Activated naive CD4-positive, alpha-beta T cell treated with anti-CD3 and anti-CD28 coated beads, Interleukin-2, amount 50 U/mL, for 24 hours (primary cell): ENCODE results near the gene NEO1.

ENCODE experiments used
- H3K27ac Mint-ChIP-seq: one replicate; pipeline ENCODE4 v1.8.0; 2021; ENCODE audit warnings: mild to moderate bottlenecking, mixed read lengths
- H3K27me3 Mint-ChIP-seq: one replicate; pipeline ENCODE4 v1.8.0; 2021; ENCODE audit warnings: mixed read lengths
- H3K36me3 Mint-ChIP-seq: one replicate; pipeline ENCODE4 v1.8.0; 2021; ENCODE audit warnings: mixed read lengths
- H3K4me1 Mint-ChIP-seq: one replicate; pipeline ENCODE4 v1.8.0; 2021; ENCODE audit warnings: mixed read lengths
- H3K4me3 Mint-ChIP-seq: one replicate; pipeline ENCODE4 v1.8.0; 2021; ENCODE audit warnings: mild to moderate bottlenecking, mixed read lengths
- H3K9me3 Mint-ChIP-seq: one replicate; pipeline ENCODE4 v1.8.0; 2021; ENCODE audit warnings: mixed read lengths

NEO1 gene, protein sequence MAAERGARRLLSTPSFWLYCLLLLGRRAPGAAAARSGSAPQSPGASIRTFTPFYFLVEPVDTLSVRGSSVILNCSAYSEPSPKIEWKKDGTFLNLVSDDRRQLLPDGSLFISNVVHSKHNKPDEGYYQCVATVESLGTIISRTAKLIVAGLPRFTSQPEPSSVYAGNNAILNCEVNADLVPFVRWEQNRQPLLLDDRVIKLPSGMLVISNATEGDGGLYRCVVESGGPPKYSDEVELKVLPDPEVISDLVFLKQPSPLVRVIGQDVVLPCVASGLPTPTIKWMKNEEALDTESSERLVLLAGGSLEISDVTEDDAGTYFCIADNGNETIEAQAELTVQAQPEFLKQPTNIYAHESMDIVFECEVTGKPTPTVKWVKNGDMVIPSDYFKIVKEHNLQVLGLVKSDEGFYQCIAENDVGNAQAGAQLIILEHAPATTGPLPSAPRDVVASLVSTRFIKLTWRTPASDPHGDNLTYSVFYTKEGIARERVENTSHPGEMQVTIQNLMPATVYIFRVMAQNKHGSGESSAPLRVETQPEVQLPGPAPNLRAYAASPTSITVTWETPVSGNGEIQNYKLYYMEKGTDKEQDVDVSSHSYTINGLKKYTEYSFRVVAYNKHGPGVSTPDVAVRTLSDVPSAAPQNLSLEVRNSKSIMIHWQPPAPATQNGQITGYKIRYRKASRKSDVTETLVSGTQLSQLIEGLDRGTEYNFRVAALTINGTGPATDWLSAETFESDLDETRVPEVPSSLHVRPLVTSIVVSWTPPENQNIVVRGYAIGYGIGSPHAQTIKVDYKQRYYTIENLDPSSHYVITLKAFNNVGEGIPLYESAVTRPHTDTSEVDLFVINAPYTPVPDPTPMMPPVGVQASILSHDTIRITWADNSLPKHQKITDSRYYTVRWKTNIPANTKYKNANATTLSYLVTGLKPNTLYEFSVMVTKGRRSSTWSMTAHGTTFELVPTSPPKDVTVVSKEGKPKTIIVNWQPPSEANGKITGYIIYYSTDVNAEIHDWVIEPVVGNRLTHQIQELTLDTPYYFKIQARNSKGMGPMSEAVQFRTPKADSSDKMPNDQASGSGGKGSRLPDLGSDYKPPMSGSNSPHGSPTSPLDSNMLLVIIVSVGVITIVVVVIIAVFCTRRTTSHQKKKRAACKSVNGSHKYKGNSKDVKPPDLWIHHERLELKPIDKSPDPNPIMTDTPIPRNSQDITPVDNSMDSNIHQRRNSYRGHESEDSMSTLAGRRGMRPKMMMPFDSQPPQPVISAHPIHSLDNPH (N-terminal part only)

DNA sequence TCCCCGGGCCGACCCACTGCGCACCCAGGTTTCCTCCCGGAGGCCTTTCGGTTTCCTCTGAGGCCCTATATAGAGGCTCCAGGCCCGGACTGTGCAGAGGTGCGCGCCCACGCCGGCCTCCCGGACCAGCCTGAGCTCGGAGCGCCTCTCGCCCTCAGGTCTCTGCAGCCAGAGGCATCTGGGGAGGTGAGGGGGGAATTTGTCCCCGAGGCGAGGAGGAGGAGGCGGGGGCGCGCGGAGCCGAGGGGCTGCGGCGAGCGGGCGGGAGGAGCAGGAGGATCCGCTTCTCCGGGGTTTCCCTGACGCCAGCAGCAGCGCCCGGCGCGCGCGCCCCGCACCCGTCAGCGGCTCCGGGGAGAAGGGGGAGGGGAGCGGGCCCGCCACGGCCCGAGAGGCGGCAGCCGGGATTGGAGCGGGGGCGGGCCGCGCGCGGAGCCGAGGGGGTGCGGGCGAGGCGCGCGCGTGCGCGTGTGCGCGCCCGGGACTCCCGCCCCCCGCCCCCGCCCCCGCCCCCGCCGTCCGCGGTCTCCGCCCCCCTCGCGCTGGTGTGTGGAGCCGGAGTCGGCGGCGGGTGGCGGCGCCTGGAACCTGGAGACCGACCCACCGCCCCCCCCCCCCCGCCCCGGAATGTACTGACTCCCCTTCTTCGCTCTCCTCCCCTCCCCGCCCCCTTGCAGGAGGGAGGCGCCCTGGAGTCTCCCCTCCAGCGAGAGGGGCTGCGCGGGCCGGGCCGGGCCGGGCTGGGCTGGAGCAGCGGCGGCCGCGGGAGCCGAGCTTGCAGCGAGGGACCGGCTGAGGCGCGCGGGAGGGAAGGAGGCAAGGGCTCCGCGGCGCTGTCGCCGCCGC is at the start of gene NEO1:
Gene NEO1, plus strand, starts transcription at position 657 of the 846 bp plus-strand sequence. CDS start 213 bp downstream, outside the sequence.
- Mint-ChIP-seq H3K4me3 (peak within 1 kb of the TSS; percentile 90), H3K36me3 (no peaks in the 10 kb centered on the region), H3K4me1 (peaks cover 10% of the 10 kb centered on the region), H3K27me3 (no peaks in the 10 kb centered on the region), H3K27ac (peak within 1 kb of the TSS; percentile 63), H3K9me3 (no peaks in the 10 kb centered on the region)

DNA sequence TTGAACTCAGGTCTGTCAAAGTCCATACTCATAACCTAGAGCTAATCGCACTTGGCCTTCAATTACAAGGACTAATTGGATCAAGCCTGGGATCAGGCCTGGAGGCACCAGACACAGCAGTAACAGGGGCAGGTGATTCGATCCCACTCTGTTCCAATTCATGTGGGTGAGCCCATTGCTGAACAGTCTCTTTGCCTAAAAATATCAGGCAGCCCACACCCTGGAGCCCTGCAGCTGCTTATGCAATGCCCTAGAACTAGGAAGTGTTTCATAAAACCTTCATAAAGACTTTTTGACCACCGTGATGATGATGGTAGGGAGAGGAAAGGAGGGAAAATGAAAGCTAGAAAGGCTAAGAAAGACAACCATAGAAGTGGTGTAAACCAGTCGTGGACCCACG is 47.8 kb upstream of the NEO1 start:
- H3K27me3 Mint-ChIP-seq: peaks cover 10% of the 10 kb centered on the region
- H3K9me3 Mint-ChIP-seq: no peaks in the 10 kb centered on the region
- H3K27ac Mint-ChIP-seq: no peak overlapping the region
- no peaks in the 10 kb centered on the region for H3K4me1 Mint-ChIP-seq
- H3K4me3 Mint-ChIP-seq: no peak overlapping the region
- no peaks in the 10 kb centered on the region for H3K36me3 Mint-ChIP-seq

DNA sequence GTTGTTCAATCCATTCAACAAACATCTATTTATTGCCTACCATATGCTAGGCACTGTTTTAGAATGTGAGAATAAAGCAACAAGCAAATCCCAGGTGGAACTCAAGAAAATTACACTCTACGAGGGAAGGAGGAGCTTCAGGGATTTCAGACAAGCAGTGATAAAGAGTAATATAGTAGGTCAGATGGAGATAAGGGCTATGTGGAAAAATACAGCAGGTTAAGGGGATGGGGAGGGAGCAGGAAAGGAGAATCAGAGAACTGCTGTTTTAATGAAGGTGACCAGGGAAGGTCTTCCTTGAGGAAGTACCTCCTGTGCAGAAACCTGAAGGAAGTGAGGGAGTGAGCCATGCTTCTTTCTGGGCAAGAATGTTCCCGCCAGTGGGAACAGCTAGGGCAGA is 47.2 kb upstream of the NEO1 start:
- Mint-ChIP-seq H3K27me3 (peaks cover 10% of the 10 kb centered on the region), H3K9me3 (no peaks in the 10 kb centered on the region)

DNA sequence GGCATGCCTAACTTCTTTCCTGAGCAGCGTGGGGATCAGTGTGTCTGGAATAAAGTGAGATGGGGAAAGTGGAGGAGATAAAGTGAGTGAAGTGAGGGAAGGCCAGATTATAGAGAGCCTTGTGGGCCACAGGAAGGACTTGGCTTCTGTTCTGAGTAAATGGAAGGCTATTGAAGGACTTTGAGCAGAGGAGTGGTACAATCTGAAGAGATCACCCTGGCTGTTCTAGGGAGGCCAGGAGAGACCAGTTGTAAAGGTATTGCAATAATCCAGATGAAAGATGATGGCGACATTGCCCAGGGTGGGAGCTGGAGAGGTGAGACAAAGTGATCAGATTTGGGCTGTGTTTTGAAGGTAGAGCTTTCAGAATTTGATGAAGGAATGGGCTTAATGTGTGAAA is 46.8 kb upstream of the NEO1 start:
- Mint-ChIP-seq H3K27ac (no peak overlapping the region), H3K36me3 (no peaks in the 10 kb centered on the region), H3K4me3 (no peak overlapping the region), H3K4me1 (no peaks in the 10 kb centered on the region), H3K27me3 (peaks cover 10% of the 10 kb centered on the region), H3K9me3 (no peaks in the 10 kb centered on the region)

More for the DNA sequence above, 47.2 kb upstream of the NEO1 start:
- Mint-ChIP-seq H3K4me3 (no peak overlapping the region), H3K27ac (no peak overlapping the region), H3K4me1 (no peaks in the 10 kb centered on the region), H3K36me3 (no peaks in the 10 kb centered on the region)

DNA sequence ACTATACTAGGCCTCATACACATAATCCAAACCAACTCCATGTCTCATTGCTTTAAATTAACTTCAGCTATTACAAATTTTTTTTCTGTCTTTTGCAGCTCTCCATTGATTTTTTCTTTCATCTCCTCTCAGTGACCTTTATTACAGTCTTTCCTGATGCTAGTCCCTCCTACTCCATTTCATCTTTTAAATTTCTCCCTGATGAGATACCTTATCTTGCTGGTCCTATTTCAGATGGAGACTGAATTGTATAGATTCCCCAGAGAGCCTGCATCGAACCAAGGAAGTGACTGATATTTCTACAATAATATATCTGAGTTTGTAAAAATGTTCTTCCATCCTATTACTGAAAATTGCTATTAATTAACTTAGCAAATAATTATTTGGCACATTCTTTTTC is 45.7 kb upstream of the NEO1 start:
- H3K36me3 Mint-ChIP-seq: no peaks in the 10 kb centered on the region
- no peaks in the 10 kb centered on the region for H3K9me3 Mint-ChIP-seq
- peaks cover 10% of the 10 kb centered on the region for H3K27me3 Mint-ChIP-seq
- no peak overlapping the region for H3K4me3 Mint-ChIP-seq
- no peak overlapping the region for H3K27ac Mint-ChIP-seq
- H3K4me1 Mint-ChIP-seq: no peaks in the 10 kb centered on the region

DNA sequence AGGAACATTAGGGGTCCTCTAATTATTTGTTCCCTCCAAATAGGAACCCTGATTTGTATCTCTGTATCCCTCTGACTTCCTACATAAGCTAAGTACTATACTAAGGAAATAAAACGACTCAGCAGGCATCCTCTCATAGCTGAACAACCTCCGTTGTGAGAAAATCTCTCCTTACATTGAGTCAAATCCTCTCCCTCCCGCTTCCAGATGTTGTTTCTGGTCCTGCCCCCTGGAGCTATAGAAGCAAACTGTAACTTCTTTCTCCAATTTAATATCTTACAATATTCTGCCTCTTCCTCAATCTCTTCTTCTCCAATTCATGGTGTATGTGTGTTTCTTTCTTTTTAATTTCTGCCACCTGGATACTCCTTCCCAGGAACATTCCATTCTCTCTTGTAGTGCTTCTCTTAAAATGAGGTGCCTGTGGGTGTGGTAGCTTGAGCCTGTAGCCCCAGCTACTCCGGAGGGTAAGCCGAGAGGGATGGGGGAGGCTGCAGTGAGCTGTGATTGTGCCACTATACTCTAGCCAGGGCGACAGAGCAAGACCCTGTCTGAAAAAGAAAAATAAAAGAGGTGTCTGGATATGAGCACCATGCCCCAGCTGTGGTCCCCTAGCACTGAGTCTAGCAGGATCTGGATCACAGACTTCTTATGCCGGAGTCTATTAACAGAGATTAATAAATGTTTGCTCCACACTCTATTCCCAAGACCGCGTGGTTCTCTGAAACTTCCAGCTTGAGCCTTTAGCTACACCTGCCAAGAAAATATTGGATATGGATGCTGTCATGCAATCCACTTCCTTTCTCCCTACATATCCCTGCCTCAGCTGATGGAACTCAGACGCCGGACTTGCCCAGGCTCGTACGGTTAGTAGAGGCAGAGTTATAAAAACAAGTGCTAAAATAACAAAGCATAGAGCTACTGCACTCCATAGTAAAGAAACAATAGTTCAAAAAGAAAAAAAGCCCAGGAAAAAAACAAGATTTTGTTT is 42.9 kb upstream of the NEO1 start:
- no peaks in the 10 kb centered on the region for H3K9me3 Mint-ChIP-seq
- H3K27me3 Mint-ChIP-seq: peaks cover 10% of the 10 kb centered on the region

DNA sequence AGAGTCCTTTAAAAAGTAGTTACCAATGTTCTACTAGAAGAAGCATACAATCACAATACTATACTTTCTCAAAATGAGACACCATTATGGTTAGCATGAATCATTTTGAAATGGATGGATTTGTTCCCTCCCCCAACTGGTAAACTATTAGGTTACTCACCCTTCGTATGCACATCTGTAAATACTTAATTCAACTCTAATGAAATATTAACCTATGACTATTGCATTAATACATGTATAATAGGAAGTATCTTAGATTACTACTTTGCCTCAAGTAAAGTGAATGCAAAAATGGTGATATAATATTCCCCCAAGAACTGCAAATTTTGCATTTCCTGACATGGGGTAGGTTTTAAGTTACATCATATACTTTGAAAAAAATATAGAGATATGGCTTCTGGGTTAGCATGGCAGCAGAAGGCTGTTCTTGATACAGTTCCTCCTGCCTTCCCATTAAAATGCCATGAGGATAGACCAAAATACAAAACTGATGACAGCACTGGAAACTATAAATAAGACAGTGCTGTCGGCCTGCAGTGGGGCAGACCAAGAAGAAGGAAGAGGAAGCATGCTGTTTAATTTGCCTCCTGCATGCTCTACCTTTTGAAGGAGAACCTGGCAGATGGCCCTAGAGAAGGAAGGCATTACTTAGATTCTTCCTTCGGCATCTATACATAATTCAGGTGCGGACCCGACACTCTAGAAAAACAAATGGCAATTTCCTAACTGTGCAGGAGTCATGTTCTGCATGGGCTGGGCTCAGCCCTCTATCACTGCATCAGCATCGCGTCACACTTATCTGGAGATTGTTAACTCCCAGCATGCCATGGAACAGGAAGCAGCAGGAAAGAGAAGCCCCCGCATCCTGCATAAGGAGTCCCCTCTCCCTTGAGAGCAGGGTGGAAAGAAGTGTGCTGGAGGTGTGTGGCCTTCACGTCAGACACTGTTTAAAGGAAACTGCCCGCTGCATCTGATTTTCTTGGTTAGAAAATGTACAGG is 41.8 kb upstream of the NEO1 start:
- Mint-ChIP-seq H3K36me3 (no peaks in the 10 kb centered on the region), H3K27ac (no peak overlapping the region), H3K9me3 (no peaks in the 10 kb centered on the region), H3K4me1 (no peaks in the 10 kb centered on the region), H3K4me3 (no peak overlapping the region), H3K27me3 (peaks cover 10% of the 10 kb centered on the region)

More for the DNA sequence above, 42.9 kb upstream of the NEO1 start:
- no peak overlapping the region for H3K27ac Mint-ChIP-seq
- H3K4me3 Mint-ChIP-seq: no peak overlapping the region
- H3K4me1 Mint-ChIP-seq: no peaks in the 10 kb centered on the region
- H3K36me3 Mint-ChIP-seq: no peaks in the 10 kb centered on the region

DNA sequence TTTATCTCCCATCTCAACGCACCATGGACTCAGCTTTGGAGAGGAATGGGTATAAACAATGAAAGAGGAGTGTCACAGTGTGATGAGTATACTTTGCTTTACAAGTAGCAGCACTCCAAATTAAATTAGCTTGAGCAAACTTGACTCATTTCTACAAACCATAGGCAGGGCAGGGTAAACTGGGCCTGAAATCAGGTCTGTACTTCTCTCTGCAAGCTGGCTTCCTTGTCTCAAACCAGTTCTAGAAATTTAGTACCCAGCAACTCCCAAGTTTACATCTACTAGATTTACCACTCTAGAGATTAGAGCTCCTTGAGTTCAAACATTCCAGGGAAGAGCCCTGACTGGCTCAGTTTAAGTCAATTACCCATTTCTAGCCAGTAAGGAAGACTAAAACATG is 37.4 kb upstream of the NEO1 start:
- Mint-ChIP-seq H3K36me3 (no peaks in the 10 kb centered on the region), H3K4me3 (no peak overlapping the region), H3K9me3 (no peaks in the 10 kb centered on the region), H3K27ac (no peak overlapping the region), H3K4me1 (no peaks in the 10 kb centered on the region), H3K27me3 (peaks cover 5% of the 10 kb centered on the region)

DNA sequence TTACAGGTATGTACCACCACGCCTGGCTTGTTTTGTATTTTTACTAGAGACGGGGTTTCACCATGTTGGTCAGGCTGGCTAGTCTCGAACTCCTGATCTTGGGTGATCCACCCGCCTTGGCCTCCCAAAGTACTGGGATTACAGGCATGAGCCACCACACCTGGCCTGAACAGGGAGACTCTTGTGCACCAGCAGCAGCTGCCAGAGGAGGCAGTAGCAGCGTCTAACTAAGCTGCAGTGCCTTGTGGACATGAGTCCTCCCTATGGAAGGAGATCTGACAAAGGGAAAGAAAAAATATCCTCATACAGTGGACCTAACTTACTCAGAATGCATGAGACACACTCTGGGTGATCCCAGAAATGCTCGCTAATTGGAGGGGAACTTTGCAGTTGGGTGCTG is 36.8 kb upstream of the NEO1 start:
- Mint-ChIP-seq H3K9me3 (no peaks in the 10 kb centered on the region), H3K4me3 (no peak overlapping the region), H3K36me3 (no peaks in the 10 kb centered on the region), H3K4me1 (no peaks in the 10 kb centered on the region), H3K27ac (no peak overlapping the region), H3K27me3 (peaks cover 5% of the 10 kb centered on the region)

DNA sequence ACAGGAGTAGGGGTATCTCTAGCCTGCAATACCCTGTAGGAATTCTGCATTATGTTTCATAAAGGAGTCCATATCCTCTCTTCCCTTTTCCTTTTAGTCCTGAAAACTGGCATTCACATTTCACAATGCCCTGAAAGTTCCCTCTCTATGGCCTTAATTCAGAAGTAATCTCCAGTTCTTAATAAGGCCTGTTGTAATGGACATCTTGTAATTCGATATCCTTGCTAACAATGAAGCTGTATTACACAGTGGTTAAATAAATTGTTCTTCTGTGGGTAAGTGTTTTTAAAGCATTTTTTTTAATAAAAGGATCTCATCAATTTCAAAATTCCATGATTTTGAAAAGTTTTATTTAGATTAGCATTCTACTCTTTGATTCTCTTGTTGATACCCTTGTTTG is 34.3 kb upstream of the NEO1 start:
- Mint-ChIP-seq H3K4me1 (peaks cover 6% of the 10 kb centered on the region), H3K9me3 (no peaks in the 10 kb centered on the region), H3K27me3 (peaks cover 12% of the 10 kb centered on the region), H3K36me3 (no peaks in the 10 kb centered on the region), H3K27ac (no peak overlapping the region), H3K4me3 (no peak overlapping the region)

DNA sequence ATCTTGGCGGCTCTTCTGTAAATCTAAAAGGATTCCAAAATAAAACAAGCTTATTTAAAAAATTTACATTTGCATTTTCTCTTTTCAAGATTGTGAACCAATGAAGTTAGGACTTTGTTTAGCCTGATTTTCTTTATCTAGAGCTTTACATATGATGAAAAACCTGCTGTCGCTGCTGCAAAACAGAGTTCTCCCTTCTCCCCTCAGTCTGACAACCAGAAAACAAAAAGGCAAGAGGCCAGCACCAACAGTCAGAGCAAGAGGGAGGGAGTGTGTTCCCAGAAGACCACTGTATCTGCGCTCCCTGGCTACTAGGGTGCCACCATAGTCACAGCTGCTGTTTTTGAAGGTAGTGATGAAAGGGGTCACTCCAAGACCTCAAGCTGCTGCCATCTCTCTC is 33.1 kb upstream of the NEO1 start:
- peaks cover 12% of the 10 kb centered on the region for H3K27me3 Mint-ChIP-seq

DNA sequence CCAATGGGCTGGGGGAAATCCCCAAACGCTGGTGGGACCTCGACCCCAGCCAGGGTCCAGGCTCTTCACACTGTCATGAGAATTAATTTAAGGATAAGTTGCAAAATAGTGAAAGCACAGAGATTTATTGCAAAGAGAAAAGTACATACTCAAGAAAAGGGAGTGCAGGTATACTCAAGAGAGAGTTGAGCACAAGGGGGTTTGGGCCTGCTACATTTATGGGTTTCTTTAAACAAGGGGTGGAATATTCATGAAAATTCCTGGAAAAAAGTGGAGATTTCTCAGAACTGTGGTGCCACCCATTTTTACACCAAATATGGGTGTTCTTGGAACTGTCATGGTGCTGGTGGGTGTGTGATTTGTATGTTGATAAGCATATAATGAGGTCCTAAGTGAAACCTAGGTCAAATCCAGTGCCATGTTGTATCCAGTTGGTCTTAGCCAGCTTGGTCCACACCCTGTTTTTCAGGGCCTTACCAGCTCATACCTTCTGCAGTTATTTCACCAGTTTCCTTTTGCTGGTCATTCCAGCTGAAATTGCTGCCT is 32.6 kb upstream of the NEO1 start:
- no peaks in the 10 kb centered on the region for H3K36me3 Mint-ChIP-seq
- H3K27ac Mint-ChIP-seq: no peak overlapping the region
- H3K27me3 Mint-ChIP-seq: peaks cover 12% of the 10 kb centered on the region
- H3K4me3 Mint-ChIP-seq: no peak overlapping the region
- H3K4me1 Mint-ChIP-seq: peaks cover 6% of the 10 kb centered on the region
- no peaks in the 10 kb centered on the region for H3K9me3 Mint-ChIP-seq

More for the DNA sequence above, 33.1 kb upstream of the NEO1 start:
- H3K9me3 Mint-ChIP-seq: no peaks in the 10 kb centered on the region
- peaks cover 6% of the 10 kb centered on the region for H3K4me1 Mint-ChIP-seq
- no peak overlapping the region for H3K4me3 Mint-ChIP-seq
- H3K36me3 Mint-ChIP-seq: no peaks in the 10 kb centered on the region
- H3K27ac Mint-ChIP-seq: no peak overlapping the region
